Stimulated activated memory B cell treated with anti-CD40 and anti-IgM and Interleukin-4, amounts not matched to agents 10 μg/mL and 1 μg/mL and 100 μg/mL, for 72 hours (primary cell): Measurements from ENCODE around the gene IRF2.
A peak's percentile ranks its signal among the peaks of the same experiment; 100 is the strongest.

Source experiments
- ATAC-seq: fragments of 150-1000 bp; cut with Tn5 transposase; 2 replicates; pipeline ENCODE4 v1.10.0; 2021
- H3K27ac Mint-ChIP-seq: one replicate; pipeline ENCODE4 v1.8.0; 2022; ENCODE audit warnings: mild to moderate bottlenecking, mixed read lengths
- H3K27me3 Mint-ChIP-seq: one replicate; pipeline ENCODE4 v1.8.0; 2022; ENCODE audit warnings: mixed read lengths
- H3K36me3 Mint-ChIP-seq: one replicate; pipeline ENCODE4 v1.8.0; 2022; ENCODE audit warnings: mixed read lengths
- H3K4me1 Mint-ChIP-seq: one replicate; pipeline ENCODE4 v1.8.0; 2022; ENCODE audit warnings: mixed read lengths
- H3K4me3 Mint-ChIP-seq: one replicate; pipeline ENCODE4 v1.8.0; 2022; ENCODE audit warnings: mild to moderate bottlenecking, moderate library complexity, mixed read lengths
- H3K9me3 Mint-ChIP-seq: one replicate; pipeline ENCODE4 v1.8.0; 2022; ENCODE audit warnings: mixed read lengths

The IRF2 gene

DNA sequence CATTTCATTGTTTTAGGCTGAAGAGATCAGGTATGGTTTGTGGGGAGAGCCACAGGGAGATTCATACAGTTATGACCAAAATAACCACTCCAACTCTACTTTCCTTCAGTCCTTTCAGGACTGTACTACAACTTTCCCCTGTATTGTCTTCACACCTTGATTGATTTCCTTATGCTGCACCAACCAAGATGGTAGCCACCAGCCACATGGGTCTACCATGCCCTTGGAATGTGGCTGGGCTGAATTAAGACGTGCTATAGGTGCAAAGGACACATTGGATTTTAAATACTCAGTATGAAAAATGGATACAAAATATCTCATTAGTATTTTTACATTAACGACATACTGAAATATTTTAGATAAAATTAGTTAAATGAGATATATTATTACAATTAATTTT, 11.2 kb downstream of the IRF2 start:
- Mint-ChIP-seq H3K4me1 (peaks cover 77% of the 10 kb centered on the region), H3K9me3 (peaks cover 4% of the 10 kb centered on the region), H3K36me3 (peaks cover 46% of the 10 kb centered on the region), H3K4me3 (no peak overlapping the region), H3K27ac (no peak overlapping the region), H3K27me3 (no peaks in the 10 kb centered on the region)
- ATAC-seq, result no peak

DNA sequence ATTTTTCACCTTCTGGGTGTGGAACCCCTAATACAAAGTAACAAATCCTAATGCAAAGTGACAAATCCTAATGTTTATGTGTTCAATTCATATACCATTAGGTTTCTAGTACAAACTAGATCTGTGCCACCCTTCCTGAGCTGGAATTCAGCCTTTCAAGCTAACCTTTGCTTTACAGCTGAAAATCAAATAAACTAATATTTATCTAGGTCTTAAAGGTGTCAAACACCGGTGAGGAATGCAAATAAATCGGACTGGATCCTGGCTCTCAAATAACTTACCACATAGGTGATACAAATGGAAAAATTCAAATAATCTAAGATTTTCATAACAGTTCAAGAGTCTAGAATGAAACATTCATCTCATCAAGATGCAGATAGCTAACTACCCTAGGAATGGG, 11.6 kb downstream of the IRF2 start:
- peaks cover 4% of the 10 kb centered on the region for H3K9me3 Mint-ChIP-seq
- peaks cover 77% of the 10 kb centered on the region for H3K4me1 Mint-ChIP-seq
- ATAC-seq, result no peak
- H3K27me3 Mint-ChIP-seq, result no peaks in the 10 kb centered on the region
- no peak overlapping the region for H3K4me3 Mint-ChIP-seq
- H3K36me3 Mint-ChIP-seq, result peaks cover 46% of the 10 kb centered on the region
- no peak overlapping the region for H3K27ac Mint-ChIP-seq

GRCh38 chr4:184461711-184462441, 12.5 kb downstream of the IRF2 start:
- no peak for ATAC-seq
- Mint-ChIP-seq H3K36me3 (peaks cover 47% of the 10 kb centered on the region), H3K27me3 (no peaks in the 10 kb centered on the region), H3K4me3 (peak overlapping the region; percentile 51), H3K4me1 (peaks cover 77% of the 10 kb centered on the region), H3K9me3 (peaks cover 4% of the 10 kb centered on the region), H3K27ac (peak overlapping the region; percentile 80)

DNA sequence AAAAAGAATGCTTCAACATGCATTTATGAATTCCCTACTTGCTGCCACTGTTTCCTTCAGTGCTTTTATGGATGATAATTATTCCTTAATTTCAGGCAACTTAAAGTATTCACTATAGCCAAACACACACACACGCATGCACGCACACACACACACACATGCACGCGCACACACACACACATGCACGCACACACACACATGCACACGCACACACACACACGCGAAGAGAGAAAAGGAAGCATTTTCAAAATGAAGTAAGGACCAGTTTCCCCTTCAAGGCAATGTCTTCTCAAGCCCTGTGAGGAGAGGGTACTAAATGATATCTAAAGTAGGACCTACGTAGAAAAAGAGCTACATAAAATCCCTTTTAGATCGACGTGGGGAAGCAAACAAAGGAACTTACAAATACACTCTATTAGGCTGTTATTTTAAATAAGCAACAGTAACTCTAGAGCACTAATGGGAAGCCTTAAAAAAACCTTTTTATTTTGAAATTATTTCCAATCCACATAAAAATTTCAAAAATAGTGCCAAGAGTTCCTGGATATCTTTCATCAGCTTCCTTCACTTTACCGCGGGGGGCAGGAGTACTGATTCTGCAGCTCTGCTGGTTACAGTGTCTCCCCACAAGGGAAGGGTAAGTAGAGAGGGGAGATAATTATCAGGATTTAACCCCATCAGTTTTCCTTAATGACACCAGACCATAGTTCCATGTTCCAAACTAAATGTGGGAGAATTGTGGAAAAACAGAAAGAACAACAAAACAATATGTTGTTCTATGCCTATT, 13.7 kb downstream of the IRF2 start:
- Mint-ChIP-seq H3K36me3 (peaks cover 49% of the 10 kb centered on the region), H3K27ac (peak overlapping the region; percentile 80), H3K4me3 (peak overlapping the region; percentile 16), H3K9me3 (peaks cover 4% of the 10 kb centered on the region), H3K4me1 (peaks cover 84% of the 10 kb centered on the region), H3K27me3 (no peaks in the 10 kb centered on the region)
- ATAC-seq, result no peak

GRCh38 chr4:184459413-184459812, 14.9 kb downstream of the IRF2 start:
- H3K27ac Mint-ChIP-seq, result peak overlapping the region; percentile 70
- H3K4me3 Mint-ChIP-seq, result no peak overlapping the region
- H3K9me3 Mint-ChIP-seq, result peaks cover 4% of the 10 kb centered on the region
- no peaks in the 10 kb centered on the region for H3K27me3 Mint-ChIP-seq
- ATAC-seq, result no peak
- H3K36me3 Mint-ChIP-seq, result peaks cover 38% of the 10 kb centered on the region
- peaks cover 83% of the 10 kb centered on the region for H3K4me1 Mint-ChIP-seq

DNA sequence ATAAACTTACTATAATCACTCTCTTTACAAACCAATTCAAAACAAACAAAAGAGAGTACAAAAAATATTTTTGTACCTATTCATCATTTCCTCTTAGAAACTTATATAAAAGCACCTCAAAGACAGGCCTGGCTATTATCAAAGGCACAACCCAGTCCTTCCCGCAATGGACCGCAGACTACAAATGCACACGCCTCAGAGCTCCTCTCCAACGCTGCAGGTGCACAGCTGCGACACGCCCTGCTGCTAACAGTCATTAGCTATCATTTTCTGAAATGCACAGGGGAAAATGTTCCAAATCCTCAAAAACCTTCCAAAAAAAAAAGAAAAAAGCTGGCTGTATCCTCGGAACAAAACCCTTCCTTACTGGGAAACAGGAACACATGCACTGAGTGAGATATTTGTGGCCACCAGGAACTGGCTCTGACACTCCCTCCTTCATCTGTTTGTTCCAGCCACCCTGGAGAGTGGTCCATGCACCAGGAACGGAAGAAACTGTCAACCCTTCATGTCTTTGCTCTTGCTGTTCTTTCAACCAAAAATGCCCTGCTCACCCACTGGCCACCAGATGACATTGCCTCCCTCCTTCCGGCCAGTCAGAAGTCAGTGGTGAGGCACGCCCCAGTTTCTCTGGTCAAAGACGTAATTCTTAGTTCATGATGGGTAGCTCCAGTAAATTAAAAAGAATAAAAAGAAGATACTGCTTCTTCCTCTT, 16.7 kb downstream of the IRF2 start:
- peaks cover 88% of the 10 kb centered on the region for H3K4me1 Mint-ChIP-seq
- peak; percentile 62 for ATAC-seq
- no peaks in the 10 kb centered on the region for H3K9me3 Mint-ChIP-seq
- H3K27ac Mint-ChIP-seq, result peak overlapping the region; percentile 70
- H3K36me3 Mint-ChIP-seq, result peaks cover 31% of the 10 kb centered on the region
- H3K4me3 Mint-ChIP-seq, result peak overlapping the region; percentile 49
- H3K27me3 Mint-ChIP-seq, result no peaks in the 10 kb centered on the region

GRCh38 chr4:184456337-184456736, 18.0 kb downstream of the IRF2 start:
- H3K27ac Mint-ChIP-seq, result peak overlapping the region; percentile 70
- peaks cover 31% of the 10 kb centered on the region for H3K36me3 Mint-ChIP-seq
- H3K27me3 Mint-ChIP-seq, result no peaks in the 10 kb centered on the region
- no peak for ATAC-seq
- no peak overlapping the region for H3K4me3 Mint-ChIP-seq
- peaks cover 92% of the 10 kb centered on the region for H3K4me1 Mint-ChIP-seq
- no peaks in the 10 kb centered on the region for H3K9me3 Mint-ChIP-seq

- Mint-ChIP-seq H3K27me3 (no peaks in the 10 kb centered on the region), H3K4me3 (no peak overlapping the region), H3K36me3 (peaks cover 31% of the 10 kb centered on the region), H3K4me1 (peaks cover 89% of the 10 kb centered on the region), H3K27ac (peak overlapping the region; percentile 70), H3K9me3 (no peaks in the 10 kb centered on the region)
- ATAC-seq, result no peak
These were observed 19.1 kb downstream of the IRF2 start for GRCh38 chr4:184455299-184455698.

DNA sequence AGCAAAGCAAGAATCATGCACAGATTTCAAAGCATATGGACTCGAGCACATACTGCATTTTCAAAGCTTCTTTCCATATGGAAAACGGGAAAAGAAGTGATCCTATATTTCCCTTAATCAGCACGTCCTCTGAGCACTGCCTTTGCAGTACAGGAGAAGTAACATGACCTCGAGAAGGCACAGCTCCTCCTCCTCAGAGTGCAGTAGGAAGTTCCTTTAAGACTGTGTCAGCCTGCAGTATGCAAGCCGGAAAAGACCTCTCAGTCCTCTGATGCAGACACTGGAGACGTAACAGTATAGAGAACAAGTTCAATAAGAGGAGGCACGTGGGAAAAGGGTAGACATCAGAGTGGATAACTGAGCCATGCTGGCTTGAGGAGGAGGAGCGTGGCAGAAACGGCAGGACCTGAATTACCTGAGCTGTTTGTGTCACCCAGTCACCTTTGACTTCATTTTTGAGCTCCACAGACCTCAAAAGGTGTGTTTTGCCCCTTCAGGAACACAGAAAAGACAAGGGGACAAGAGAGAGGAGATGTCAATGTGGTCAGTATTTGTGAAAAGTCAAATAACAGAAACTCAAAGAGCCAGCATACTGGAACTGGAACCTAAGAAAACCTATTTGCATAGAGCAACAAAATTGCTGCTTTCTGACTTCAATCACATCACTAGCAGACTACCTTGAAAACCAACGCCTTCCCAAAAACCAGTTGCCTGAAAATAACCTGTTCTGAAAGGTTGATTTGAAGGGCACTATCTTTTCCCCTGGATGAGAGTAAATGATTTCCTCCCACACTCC, 20.8 kb downstream of the IRF2 start:
- H3K36me3 Mint-ChIP-seq, result peaks cover 36% of the 10 kb centered on the region
- H3K4me1 Mint-ChIP-seq, result peaks cover 88% of the 10 kb centered on the region
- no peaks in the 10 kb centered on the region for H3K27me3 Mint-ChIP-seq
- no peaks in the 10 kb centered on the region for H3K9me3 Mint-ChIP-seq
- H3K27ac Mint-ChIP-seq, result peak overlapping the region; percentile 81
- peak overlapping the region; percentile 48 for H3K4me3 Mint-ChIP-seq
- ATAC-seq, result peak; percentile 83

GRCh38 chr4:184452740-184453139, 21.6 kb downstream of the IRF2 start:
- H3K36me3 Mint-ChIP-seq, result peaks cover 29% of the 10 kb centered on the region
- no peak for ATAC-seq
- peak overlapping the region; percentile 59 for H3K27ac Mint-ChIP-seq
- H3K9me3 Mint-ChIP-seq, result no peaks in the 10 kb centered on the region
- H3K27me3 Mint-ChIP-seq, result no peaks in the 10 kb centered on the region
- H3K4me3 Mint-ChIP-seq, result no peak overlapping the region
- peaks cover 88% of the 10 kb centered on the region for H3K4me1 Mint-ChIP-seq

GRCh38 chr4:184451726-184452125, 22.6 kb downstream of the IRF2 start:
- H3K36me3 Mint-ChIP-seq, result peaks cover 26% of the 10 kb centered on the region
- peak overlapping the region; percentile 59 for H3K27ac Mint-ChIP-seq
- no peak overlapping the region for H3K4me3 Mint-ChIP-seq
- ATAC-seq, result no peak
- no peaks in the 10 kb centered on the region for H3K27me3 Mint-ChIP-seq
- peaks cover 88% of the 10 kb centered on the region for H3K4me1 Mint-ChIP-seq
- no peaks in the 10 kb centered on the region for H3K9me3 Mint-ChIP-seq

DNA sequence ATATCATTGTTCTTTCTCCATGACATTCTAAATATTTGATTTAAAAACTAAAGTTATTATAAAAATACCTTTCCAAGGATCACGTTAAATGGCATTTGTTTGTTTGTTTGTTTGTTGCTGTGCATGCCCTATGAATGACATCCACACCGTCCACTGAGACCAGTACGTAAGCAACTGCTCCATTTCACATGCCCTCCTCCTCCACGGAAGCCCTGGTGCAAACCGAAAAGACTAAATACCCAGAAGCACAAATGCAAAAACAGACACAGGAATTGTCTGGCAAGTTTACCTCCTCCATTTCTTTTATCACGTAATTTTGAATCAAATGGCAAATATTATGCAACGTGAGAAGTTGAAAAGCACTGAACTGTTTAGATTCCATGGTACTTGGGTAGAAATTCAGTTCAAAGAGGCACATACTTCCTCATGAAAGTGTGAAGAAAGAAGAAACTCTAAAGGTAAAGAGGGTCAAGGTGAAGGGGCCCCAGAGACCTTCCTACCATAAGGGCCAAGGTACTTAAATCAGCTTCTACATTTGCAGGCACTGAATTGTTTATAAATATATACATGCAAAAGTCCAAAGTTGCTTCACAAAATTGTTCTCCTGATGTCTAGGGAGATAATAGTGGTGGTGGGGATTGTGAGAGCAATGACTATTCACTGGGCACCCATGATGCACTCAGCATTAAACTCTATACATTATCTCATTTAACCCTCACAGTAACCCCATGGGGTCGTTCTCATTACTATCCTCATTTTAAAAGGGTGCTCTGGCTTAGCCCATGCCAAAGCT, 23.4 kb downstream of the IRF2 start:
- no peak for ATAC-seq
- Mint-ChIP-seq H3K27ac (peak overlapping the region; percentile 59), H3K9me3 (no peaks in the 10 kb centered on the region), H3K4me3 (no peak overlapping the region), H3K36me3 (peaks cover 27% of the 10 kb centered on the region), H3K27me3 (no peaks in the 10 kb centered on the region), H3K4me1 (peaks cover 91% of the 10 kb centered on the region)

DNA sequence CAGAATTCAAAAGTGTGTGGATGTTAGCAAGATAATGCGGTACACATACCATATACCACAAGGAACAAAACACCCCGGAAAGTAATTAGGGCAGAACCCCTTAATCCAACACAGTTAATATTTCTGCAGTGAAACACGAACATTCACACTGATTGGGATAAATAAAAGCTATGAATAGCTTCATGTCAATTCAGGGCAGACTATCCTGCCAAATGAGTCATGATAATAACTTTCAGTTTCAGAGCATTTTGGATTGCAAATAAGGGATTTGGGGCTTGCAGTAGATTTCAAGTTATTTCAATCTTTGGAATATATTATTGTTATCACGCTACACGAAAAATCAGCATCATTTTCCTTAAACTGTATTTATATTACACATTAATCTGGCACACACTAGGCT, 24.3 kb downstream of the IRF2 start:
- Mint-ChIP-seq H3K4me3 (no peak overlapping the region), H3K27ac (peak overlapping the region; percentile 92), H3K27me3 (no peaks in the 10 kb centered on the region), H3K36me3 (peaks cover 28% of the 10 kb centered on the region), H3K4me1 (peaks cover 91% of the 10 kb centered on the region), H3K9me3 (no peaks in the 10 kb centered on the region)
- ATAC-seq, result no peak

DNA sequence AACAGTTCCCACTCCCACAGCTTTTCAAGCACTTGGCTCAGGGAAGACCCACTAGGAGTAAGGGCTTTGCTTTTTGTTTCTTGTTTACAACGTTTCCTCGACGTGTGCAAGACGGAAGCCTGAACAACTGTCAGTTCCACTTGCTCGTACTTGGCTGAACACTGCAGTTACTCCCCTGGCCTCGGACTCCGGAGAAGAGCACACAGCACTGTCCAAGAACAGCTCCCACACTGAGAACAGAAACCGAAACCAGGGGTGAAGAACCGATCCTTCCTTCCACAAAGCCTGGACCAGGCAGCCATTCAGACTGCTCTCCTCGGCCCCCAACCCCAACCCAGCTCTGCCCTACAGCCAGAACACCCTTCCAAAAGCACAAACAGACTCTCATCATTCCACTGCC, 25.5 kb downstream of the IRF2 start:
- H3K27ac Mint-ChIP-seq, result peak overlapping the region; percentile 92
- ATAC-seq, result peak; percentile 58
- H3K9me3 Mint-ChIP-seq, result no peaks in the 10 kb centered on the region
- peaks cover 91% of the 10 kb centered on the region for H3K4me1 Mint-ChIP-seq
- H3K4me3 Mint-ChIP-seq, result peak overlapping the region; percentile 78
- no peaks in the 10 kb centered on the region for H3K27me3 Mint-ChIP-seq
- peaks cover 30% of the 10 kb centered on the region for H3K36me3 Mint-ChIP-seq
